Ureter (tissue), 1 donor: Measurements from ENCODE around the gene BGN. TPM values are rescaled to one million over a fixed set of nuclear protein-coding genes. Genes with fewer than 3 reads are reported as not detected.

ENCODE experiments used
- DNase-seq: peaks from one replicate; pipeline ENCODE4 v3.0.0-alpha.2; 2020; ENCODE audit warnings: low spot score
- total RNA-seq: library from RNA; stranded (reverse); gene quantifications from one replicate; pipeline ENCODE4 v1.2.4, GENCODE V29; 2023
- donor health status: DM: yes; HTN: yes; CAD: no.

BGN gene
- 77.5 TPM for total RNA-seq

DNA sequence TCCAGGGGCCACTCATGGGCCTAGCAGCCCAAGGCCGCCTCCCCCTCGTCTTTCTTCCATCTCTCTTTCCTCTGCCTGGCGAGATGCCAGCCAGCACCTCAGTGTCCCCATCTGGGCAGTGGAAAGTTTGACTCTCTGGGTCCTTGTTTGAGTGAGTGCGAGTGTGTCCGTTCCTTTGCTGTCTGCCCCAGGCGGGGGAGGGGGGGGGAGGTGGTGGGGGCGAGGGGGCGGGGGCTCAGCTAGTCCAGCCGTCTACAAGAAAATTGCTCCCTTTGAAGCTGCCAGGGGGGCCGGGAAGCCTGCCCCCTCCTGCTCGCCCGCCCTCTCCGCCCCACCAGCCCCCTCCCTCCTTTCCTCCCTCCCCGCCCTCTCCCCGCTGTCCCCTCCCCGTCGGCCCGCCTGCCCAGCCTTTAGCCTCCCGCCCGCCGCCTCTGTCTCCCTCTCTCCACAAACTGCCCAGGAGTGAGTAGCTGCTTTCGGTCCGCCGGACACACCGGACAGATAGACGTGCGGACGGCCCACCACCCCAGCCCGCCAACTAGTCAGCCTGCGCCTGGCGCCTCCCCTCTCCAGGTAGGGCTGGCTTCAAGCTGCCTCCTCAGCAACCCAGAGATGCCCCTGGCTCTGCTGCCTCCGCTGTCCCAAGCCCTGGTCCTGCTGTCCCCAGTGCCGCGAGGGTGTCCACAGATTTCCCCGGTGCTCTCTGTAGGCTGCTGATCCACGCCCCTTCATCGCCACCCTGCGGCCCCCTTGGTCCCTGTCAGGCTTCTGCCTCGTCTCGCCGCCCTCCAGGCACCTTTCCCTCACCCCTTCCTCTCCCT lies at the start of gene BGN:
Gene BGN, plus strand, starts transcription at position 440 of the 821 bp plus-strand sequence. CDS start 9,652 bp downstream, outside the sequence.
- DNase-seq: no peak

DNA sequence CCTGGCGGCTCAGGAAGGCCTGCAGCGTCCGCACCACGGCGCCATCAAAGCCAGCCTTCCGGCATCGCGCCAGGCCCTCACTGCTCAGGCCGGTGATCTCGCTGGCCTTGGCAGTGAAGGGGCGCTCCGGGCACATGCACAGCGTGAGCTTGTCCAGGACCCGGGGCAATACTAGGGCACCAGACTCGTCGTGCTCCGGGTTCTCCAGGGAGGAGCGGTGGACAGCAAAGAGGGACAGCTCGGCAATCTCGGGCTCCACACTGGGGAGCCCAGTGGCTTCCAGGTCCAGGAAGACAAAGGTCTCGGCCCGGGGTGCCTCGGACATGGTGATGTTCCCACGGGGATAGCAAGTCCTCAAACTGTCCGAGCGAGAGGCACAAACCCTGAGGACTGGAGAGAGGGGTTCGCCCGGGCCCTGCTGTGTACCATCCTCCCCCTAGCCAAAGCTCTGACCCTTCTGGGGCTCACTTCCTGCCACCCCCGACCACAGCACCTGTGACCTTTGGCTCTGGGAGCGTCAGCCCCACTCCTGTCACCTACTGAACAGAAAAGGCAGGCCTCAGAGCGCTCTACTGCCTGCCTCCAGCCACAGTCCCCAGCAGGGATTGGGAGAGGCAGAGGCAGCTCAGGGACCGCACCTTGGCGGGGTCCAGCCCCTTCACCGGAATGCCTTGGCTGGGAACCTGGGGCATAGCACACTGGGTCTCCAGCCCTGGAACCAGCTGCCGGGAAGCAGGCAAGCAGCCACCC lies 49.5 kb upstream of the BGN start:
- no peak for DNase-seq

DNA sequence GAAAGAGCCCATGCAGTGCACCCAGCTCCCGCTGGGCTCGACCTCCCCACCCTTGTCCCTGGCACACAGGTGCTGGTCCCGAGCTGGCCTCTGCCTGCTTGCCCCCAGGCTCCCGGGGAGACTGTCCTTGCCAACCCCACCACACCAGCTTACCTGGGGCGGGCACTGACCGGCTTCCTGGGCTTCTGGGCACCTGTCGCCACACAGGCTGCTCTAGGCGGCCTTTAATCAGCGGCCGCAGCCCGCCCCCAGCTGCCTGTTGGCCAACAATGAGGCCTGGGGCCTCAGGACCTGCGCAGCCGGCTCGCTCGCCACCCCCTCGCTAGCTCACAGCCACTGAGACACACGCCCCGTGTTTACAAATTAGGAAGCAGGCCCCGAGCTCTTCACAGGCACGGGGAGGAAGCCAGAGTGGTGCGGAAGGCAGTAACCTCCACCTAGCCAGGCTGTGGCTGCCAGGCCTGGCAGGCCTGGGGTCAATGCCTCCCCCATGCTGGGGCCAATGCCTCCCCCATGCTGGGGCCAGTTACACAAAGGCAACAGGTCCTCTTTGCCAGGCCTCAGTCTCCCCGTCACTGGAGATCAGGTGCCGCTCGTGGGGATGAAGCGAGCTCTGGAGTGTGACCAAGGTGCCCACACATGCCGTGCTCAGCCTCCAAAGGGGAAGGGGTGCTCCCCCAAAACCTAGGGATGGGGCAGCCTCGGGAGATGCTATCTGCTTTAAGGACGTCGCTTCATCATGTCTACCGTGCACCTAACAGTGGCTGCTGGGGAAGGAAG lies 48.7 kb upstream of the BGN start, which contains the start of gene TREX2:
Gene TREX2, minus strand, starts transcription at position 201 of the 780 bp plus-strand sequence. CDS start 626 bp downstream, outside the sequence.
- DNase-seq: no peak

DNA sequence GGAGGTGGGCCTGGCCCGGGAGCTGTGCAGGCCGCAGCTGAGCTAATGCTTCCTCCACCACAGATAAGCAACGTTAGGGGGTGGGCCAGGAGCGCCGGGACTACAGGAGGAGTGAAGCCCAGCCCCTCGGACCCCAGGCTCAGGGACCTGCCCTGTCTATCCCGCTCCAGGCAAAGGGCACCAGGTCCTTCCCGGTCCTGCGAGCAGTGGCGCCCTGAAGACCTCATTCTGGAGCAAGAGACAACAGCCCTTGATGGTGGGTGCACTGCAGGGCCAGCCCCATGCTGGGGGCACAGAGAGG lies 48.2 kb upstream of the BGN start:
- no peak for DNase-seq

DNA sequence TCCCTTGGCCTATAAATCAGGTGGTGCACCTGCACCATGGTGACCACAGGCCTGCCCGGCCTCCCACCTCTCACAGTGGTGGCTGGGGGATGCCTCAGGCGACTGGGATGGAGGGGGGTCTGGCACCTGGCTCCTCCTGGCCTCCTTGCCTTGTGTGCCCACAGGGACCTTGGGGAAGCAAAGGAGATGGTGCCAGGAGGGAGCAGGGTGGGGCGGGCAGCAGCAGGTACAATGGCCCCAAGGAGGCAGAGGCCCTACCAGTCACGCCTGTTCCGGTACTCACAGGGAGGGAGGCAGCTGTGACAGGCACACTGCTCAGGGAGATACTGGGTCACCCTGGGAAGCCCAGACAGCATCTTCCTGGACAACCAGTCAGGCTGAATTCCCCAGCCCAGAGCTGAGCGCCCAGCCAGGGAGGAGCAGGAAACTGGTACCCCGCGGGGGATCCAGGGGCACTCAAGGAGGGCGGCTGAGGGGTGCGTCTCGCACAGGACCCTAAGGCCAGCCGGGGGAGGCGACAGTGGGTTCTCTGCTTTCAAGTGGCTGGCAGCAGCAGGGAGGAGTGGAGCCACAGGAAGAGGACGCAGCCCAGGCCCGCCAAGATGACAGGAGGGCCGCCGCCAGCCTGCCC lies 47.7 kb upstream of the BGN start:
- no peak for DNase-seq

DNA sequence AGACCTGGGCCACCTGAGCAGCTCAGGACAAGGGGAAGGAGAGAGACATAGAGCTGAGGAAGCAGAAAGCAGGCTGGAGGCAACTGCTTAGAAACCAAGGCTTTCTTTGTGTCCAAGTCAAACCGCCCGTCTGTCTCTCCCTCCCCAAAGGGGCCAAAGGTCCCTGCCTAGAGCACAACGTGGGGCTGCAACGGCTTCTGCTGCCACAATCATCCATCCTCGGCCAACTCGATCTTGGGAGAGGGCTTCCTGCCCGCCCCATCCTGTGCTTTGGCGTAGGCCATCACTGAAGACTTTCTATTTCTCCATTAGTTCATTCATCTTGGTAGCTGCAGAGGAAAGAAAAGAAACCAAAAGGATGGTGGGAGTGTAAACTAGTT lies 47.2 kb upstream of the BGN start:
- no peak for DNase-seq

DNA sequence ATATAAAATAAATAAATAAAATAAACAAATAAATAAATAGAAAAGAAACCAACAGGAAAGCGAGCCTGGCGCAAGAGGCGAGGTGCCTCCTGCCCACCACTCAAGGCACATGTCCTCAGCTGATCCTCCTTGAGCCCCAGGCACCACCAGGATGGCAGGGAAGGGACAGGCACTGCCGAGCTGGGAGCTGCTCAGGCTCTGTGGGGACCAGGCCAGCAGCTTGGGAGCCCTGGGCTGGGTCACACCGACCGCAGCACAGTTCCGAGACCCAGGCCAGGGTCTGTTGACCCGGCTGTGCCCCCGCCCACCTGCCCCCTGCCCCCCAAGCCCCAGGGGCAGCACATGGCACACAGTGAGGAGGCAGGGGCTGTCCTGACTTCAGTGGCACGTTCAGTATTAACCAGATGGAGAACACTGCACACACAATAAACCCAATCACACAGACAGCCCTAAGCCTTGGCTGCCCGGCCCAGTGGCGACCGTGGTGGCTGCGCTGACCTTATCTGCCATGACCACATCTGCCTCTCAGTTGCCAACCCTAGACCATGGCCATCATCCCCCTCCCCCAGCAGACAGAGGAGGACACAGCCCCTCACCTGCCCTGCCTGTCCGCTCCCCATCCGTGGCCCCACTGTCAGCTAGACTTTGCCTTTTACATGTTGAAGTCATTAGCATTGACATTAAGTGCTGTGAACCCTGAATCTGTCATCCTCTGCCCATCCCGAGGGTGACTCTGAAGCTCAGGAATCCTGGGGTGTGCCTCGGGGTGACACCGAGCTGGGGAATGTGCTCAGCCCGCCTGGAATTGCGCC lies 46.0 kb upstream of the BGN start:
- no peak for DNase-seq

DNA sequence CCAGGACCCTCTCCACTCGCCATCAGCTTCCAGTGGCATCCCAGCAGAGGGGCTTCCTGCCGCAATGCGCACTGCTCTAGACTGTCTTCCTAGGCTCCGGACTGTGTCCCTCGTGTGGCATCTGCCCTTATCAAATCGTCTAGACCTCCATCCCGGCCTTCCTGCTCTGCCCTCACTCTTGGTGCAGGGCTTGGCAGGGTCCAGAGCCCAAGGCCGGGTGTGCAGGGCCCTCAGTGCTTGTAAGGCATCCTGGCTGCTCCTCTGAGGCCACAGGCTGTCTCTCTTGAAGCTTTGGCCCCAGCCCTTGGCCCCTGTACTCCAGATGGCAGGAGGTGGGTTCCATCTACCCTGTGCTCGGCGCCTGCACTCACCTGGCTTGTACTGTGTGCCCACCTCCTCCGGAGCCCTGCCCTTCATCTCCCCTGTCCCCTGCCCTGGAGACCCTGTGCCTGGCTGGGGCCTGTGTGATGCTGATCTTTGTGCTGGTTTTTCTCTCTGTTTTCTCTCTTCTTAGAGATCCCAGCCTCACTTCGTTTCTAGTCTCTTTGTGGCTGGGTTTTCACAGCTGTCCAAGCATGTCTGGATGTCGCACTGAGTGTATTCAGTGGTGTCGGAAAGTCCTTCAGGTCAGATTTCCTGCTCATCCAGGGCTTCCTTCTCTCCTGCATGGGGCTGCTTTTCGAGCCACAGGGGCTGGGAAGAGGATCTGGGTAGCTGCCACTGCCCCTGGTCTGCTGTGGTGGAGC lies 45.2 kb upstream of the BGN start:
- DNase-seq: no peak

DNA sequence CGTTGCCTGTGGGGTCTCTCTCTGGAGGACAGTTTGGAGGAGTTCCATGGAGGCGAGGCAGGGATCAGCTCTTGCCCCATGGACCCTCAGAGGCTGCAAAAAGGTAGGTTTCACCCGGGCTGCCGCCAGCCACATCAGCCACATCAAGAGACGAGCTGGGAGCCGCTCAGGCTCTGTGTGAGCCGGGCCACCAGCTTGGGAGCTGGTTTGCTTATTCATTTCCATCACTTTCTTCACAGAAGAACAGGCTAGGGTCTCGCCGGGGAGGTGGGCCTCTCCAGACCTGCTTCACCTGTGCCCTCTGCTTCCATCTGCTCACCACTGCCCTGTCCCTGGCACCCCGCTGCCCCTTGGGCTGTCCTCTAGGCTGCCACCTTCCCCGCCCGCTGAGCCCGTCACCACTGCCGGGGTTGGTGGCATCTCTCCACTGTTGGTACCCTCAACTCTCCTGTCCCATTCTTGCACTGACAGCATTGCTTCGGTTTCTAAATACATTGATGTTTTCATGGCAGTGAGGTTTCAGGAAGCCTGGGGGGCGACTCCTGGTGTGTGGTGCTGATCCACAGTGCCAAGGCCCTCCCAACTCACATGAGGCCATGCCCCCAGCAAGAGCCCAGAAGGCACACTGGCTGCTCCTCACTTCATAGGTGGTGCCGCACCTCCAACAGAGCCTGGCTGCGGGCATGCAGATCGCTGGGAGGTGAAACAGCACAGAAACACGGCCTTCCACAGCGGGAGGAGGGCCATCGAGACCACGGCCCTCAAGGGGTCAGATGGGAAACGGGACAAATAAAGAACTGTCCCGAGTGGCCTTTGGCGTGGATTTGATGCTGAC lies 44.4 kb upstream of the BGN start:
- DNase-seq: no peak

DNA sequence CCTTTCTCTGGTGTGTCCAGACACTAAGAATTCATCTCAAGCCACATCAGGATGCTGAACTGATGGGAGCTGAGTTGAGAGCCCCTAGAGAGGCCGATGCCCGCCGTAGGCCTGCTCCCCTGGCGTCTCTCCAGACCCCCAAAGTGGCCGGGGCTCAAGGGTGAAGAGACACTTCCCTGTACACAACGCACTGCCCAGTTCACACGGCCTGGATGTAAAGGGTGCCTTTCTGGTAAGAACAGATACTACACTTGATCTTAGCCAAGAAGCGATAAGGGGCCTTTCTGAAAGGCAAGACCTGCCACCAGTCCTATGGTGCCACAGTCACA lies 43.9 kb upstream of the BGN start:
- no peak for DNase-seq

DNA sequence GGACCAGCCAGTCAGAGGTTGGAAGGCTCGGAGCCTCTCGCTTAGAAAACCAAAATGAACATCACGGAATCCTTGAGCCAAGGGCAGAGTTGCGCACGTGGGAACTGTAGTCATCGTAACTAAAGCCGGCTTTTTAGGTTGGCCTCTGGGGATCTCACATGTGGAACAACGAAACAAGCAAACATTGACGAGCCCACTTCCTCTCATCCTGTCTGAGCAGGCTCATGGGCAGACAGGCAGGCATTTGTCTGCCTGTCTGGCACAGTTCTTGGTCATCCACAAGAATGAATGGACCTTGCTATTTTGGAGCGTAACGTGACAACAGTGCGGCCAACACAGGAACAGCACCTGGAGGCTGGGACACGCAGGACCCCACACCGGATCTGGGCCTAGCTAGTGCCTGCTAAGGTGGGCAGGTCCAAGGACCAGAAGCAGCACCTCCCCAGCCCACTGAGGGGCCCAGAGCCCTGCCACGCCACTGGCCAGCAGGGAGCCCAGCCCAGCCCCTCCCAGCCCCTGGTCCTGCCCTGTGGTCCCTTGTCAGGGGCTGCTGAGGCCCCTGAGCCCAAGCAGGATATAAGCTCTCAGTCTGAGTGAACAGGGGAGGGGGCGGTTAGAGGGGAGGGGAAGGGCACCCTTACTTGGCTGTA lies 39.8 kb upstream of the BGN start:
- DNase-seq: no peak

DNA sequence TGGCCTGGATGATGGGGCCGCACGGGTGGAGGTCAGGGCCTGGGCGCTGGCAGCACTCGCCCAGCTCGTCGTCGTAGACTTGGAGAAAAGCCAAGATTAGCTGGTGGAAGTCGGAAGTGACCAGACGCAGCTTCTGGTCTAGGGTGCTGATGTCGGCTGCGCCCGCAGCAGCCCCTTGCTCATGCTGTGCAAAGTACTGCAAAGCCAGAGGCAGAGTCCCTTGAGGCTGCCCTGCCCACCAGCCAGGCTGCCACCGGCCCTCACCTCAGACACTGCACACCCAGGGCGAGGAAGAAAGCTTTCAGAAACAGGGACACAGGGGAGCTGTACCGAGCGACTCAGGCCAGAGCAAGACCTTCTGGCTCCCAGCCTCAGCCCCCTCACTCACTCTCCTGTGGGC lies 39.2 kb upstream of the BGN start:
- no peak for DNase-seq

DNA sequence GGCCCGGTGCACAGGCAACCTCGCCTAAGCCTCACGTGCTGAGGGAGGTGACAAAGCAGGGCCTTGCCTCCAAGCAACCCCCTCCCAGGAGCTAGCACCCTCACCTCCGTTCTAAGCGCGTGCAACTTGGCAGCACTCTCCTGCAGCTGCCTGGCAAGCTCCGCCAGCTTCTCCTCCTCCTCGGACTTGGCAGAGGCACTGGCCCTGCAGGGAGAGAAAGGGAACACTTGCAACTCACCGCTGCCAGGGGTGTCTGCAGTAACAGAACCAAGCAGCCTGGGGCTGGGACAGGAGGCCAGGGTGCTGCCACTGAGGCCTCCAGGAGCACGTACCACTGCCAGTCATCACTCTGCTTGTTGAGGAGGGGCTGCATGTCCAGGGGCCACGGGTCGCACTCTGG lies 38.6 kb upstream of the BGN start:
- no peak for DNase-seq

DNA sequence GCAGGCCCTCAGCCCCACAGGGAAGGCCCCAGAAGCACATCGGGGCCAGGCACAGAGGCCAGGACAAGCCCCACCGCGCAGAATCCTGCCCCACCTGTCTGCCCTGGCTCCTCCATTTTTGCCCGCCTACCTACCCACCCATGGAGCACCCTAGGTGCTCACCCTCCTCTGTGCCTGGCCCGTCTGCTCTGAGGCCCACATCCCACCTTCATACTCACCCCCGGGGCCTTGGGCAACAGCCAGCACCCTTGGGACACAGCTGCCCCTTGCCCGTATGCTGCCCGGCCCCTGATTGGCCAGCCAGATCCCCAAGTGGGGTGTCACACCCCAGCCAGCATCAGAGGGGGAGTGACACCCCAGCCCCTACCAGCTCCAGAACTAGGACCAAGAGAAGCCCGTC lies 38.1 kb upstream of the BGN start:
- DNase-seq: no peak

DNA sequence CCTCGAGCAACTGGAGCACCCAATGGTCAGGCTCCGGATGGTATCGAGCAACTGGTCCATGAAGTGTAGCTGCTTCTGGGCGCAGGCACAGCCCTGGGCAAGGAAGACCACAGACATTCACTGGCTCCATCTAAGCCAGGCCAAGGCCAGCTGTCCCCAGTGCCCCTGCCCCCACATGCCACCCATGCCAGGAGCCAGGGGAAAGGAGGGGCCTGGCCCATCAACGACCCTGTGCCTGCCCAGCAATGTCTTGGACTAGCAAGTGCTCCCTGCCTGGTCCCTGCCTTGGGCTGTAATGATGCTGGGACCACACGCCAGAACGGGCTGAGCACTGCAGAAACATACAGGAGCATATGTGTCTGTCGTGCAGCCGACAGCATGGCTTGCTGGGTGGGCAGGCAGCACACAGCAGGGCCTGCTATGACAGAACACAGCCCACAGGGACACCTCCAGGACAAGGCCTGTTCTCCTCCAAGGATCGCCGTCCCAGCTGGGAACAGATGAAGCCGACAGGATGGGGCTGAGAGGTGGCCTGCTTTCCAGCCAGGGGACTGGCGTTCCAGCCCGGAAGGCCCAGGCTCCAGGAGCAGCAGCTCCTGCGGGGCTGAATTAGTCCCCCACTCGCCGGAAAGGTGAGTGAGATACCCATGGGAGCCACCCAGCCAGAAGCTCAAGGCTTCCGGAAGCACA lies 37.5 kb upstream of the BGN start:
- DNase-seq: no peak

DNA sequence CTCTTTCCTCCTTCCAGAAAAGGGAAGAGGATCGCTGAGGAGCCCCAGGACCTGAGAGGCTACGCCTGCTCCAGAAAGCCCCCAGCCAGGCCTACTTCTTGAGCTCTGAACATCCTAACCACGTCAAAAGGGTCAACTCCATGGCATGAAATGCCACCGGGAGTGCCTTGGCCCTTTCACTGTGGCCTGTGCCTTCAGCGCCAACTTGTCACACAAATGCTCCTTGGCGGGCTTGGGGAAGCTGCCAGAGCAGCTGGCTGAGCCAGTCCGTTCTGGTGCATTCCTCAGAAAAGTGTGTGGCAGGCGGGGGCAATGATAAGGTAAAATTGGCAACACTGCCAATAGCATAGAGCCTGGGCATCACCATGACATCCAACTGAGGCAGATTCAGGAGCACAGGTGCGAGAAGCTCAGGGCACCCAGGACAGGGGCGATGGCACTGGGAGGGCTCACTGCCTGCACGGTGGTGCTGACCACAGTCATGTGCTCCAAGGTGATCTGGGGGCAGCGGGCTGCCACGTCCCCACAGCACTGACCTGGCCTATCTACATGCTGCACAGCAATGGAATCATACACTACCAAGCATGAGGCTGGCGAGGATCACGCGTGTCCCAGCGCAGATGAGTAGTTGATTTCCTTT lies 36.8 kb upstream of the BGN start:
- DNase-seq: no peak

DNA sequence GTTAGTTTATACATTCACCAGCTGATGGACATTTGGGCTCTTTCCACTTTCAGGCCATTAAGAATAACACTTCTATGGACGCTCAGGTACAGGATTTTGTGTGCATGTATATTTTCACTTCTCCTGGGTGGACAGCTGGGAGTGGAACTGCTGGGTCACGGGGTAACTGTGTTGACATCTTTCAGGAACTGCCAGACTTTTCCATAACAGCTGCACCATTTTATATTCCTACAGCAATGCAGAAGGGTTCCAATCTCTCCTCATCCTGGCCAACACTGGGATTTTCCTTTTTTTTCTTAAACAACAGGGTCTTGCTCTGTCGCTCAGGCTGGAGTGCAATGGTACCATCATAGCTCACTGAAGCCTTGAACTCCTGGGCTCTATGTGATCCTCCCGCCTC lies 36.3 kb upstream of the BGN start:
- DNase-seq: no peak

DNA sequence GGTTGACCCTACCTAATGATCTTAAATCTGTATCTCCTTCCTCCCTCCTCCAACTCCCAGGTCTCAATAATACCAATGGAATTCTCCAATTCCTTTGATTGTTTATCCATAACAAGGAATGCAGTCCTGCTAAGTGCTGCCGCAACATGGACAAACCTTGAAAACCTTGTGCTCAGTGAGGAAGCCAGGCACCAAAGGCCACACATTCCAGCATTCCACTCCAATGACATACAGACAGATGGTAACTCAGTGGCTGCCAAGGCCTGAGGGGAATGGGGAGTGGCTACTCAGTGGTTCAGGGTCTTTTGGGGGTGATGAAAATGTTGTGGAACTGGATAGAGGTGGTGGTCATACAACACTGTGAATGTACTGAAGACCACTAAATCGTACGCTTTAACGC lies 34.8 kb upstream of the BGN start:
- no peak for DNase-seq
